Uterus (tissue), 4 donors: ENCODE data around the gene GPALPP1. TPM values are rescaled to one million over a fixed set of nuclear protein-coding genes. Genes with fewer than 3 reads are reported as not detected.

Source experiments
- DNase-seq, 2 donors: peaks; one replicate each; pipeline ENCODE4 v3.0.0-alpha.2; 2019 to 2020
- H3K27ac ChIP-seq, 2 donors: fragments of 200-600 bp; sonication (generic); 1 replicate in 1 of 2; 2 replicates in 1 of 2; pipeline ENCODE4 v1.5.1; 2016 to 2018
- H3K27me3 ChIP-seq, 2 donors: fragments of 200-600 bp; sonication (generic); one replicate each; pipeline ENCODE4 v1.5.1; 2018 to 2019; ENCODE audit warnings: control low read depth in 1 of 2
- H3K36me3 ChIP-seq, 2 donors: fragments of 200-600 bp; sonication (generic); one replicate each; pipeline ENCODE4 v1.5.1; 2019; ENCODE audit warnings: control low read depth in 1 of 2
- H3K4me1 ChIP-seq, 2 donors: fragments of 200-600 bp; sonication (generic); one replicate each; pipeline ENCODE4 v1.5.1; 2018 to 2019; ENCODE audit warnings: control low read depth in 1 of 2
- H3K4me3 ChIP-seq, 2 donors: fragments of 200-600 bp; sonication (generic); 1 replicate in 1 of 2; 2 replicates in 1 of 2; pipeline ENCODE4 v1.5.1; 2018 to 2019; ENCODE audit warnings: mild to moderate bottlenecking in 1 of 2
- H3K9me3 ChIP-seq, 2 donors: fragments of 200-600 bp; sonication (generic); one replicate each; pipeline ENCODE4 v1.5.1; 2019; ENCODE audit warnings: control low read depth in 1 of 2
- CTCF ChIP-seq, 4 experiments: fragments of 200-600 bp in 2 of 4; fragments of 450-650 bp in 2 of 4; sonication (generic) in 2 of 4; IDR thresholded peaks; one replicate each; pipeline ENCODE4 v1.5.1; 2016 to 2019; ENCODE audit warnings: antibody characterized with exemption in 4 of 4, mild to moderate bottlenecking in 2 of 4, moderate library complexity in 1 of 4
- POLR2A ChIP-seq, 2 donors: fragments of 450-650 bp; IDR thresholded peaks; one replicate each; pipeline ENCODE4 v1.6.1; 2016; ENCODE audit warnings: antibody characterized with exemption in 2 of 2, mild to moderate bottlenecking in 1 of 2, moderate library complexity in 1 of 2
- intact Hi-C: fragments of 100-400 bp; cut with DNase I; formaldehyde crosslinking; loops from one replicate; pipeline ENCODE4 v1.15.1; 2023; ENCODE audit warnings: low total_unique reads
- small RNA-seq: library from RNA; depleted of rRNA; stranded (forward); fragments of <200 nt; gene quantifications from one replicate; pipeline ENCODE3, GENCODE V24; 2016
- total RNA-seq, 4 donors: library from RNA; depleted of rRNA in 3 of 4; stranded (reverse); fragments of >200 nt in 3 of 4; gene quantifications; one replicate each; pipeline versions ENCODE4 v1.1.0 to v1.2.4, GENCODE V29; 2014 to 2023
- donor health status: DM: yes; HTN: yes; CAD: no.

The GPALPP1 gene
- total RNA-seq, 4 donors from 2014 or later: 8.7 to 55.2 (median 28.1) TPM

- Histone ChIP-seq H3K9me3 (no peaks in the 10 kb centered on the region), H3K27me3 (no peaks in the 10 kb centered on the region), H3K27ac (no peak overlapping the region), H3K36me3 (no peaks in the 10 kb centered on the region), H3K4me3 (no peak overlapping the region), H3K4me1 (no peaks in the 10 kb centered on the region)
- TF ChIP-seq CTCF (IDR thresholded peaks at IDR 0.05) (no peak), POLR2A (IDR thresholded peaks at IDR 0.05) (no peak)
- intact Hi-C loops: no loop called here
- DNase-seq: no peak
Measured at GRCh38 chr13:45074721-45075120, 85.4 kb downstream of the GPALPP1 start.

GRCh38 chr13:45078003-45078402 lies 88.7 kb downstream of the GPALPP1 start:
- Histone ChIP-seq H3K4me1 (no peaks in the 10 kb centered on the region), H3K4me3 (no peak overlapping the region), H3K27ac (no peak overlapping the region), H3K36me3 (no peaks in the 10 kb centered on the region), H3K9me3 (no peaks in the 10 kb centered on the region), H3K27me3 (no peaks in the 10 kb centered on the region)
- intact Hi-C loops: no loop called here
- TF ChIP-seq CTCF (IDR thresholded peaks at IDR 0.05) (no peak), POLR2A (IDR thresholded peaks at IDR 0.05) (no peak)
- DNase-seq: no peak

Small RNAs within 50 kb of the gene (small RNA-seq; reads per million reads assigned to genes)
- not detected for gene RN7SL49P

Other genes with a start within 250 kb of the GPALPP1 start
- 1 to 10 TPM in 2 of 4 donors, under 1 TPM in 2; 0.51 to 7.3 (median 2.9) TPM for gene NUFIP1, start 67 bp upstream of the GPALPP1 start, total RNA-seq
- gene GTF2F2, start 131.0 kb downstream of the GPALPP1 start, total RNA-seq: 10 to 100 TPM in 3 of 4 donors, 1 to 10 TPM in 1; 6.2 to 35.1 (median 20.9) TPM
- not detected for gene KCTD4, start 211.5 kb downstream of the GPALPP1 start, total RNA-seq